Renal cortical epithelial cell (primary cell): ENCODE data around the gene ZACN. TPM values are rescaled to one million over a fixed set of nuclear protein-coding genes. Genes with fewer than 3 reads are reported as not detected.

Experiments used
- DNase-seq: peaks from one replicate; pipeline ENCODE4 v3.0.0-alpha.2; 2011; ENCODE audit warnings: low read depth
- total RNA-seq: library from RNA; depleted of rRNA; stranded (reverse); fragments of >200 nt; gene quantifications from 2 replicates; pipeline ENCODE4 v1.2.3, GENCODE V29; 2014

The ZACN gene
- total RNA-seq, 1 donor from 2014 or later: not detected

GRCh38 chr17:76131692-76132573 lies 53.0 kb downstream of the ZACN start:
- DNase-seq: no peak

Other genes starting within 250 kb of the ZACN start
- gene UNC13D, start 234.8 kb upstream of the ZACN start, total RNA-seq: 0.70 and 0.87 TPM in 2 replicates
- gene WBP2, start 223.8 kb upstream of the ZACN start, total RNA-seq: 21.2 and 37.5 TPM in 2 replicates
- gene TRIM47, start 200.6 kb upstream of the ZACN start, total RNA-seq: 36.9 and 39.9 TPM in 2 replicates
- 14.7 and 16.5 TPM in 2 replicates for gene TRIM65, start 182.2 kb upstream of the ZACN start, total RNA-seq
- gene MRPL38, start 174.3 kb upstream of the ZACN start, total RNA-seq: 32.1 and 33.9 TPM in 2 replicates
- 3.6 and 10.9 TPM in 2 replicates for gene FBF1, start 138.1 kb upstream of the ZACN start, total RNA-seq
- 96.4 and 104 TPM in 2 replicates for gene ACOX1, start 100.0 kb upstream of the ZACN start, total RNA-seq
- gene TEN1, start 99.9 kb upstream of the ZACN start, total RNA-seq: 15.5 and 17.2 TPM in 2 replicates
- 0.87 and 3.0 TPM in 2 replicates for gene CDK3, start 78.3 kb upstream of the ZACN start, total RNA-seq
- gene EVPL, start 51.9 kb upstream of the ZACN start, total RNA-seq: 14.1 and 14.4 TPM in 2 replicates
- gene SRP68, start 6.7 kb upstream of the ZACN start, total RNA-seq: 21.9 and 85.4 TPM in 2 replicates
- gene GALR2, start 4.4 kb upstream of the ZACN start, total RNA-seq: 0.10 TPM in 1 of 2 replicates, not detected in the other
- gene EXOC7, start 24.6 kb downstream of the ZACN start, total RNA-seq: 74.1 and 116 TPM in 2 replicates
- 0.17 and 1.1 TPM in 2 replicates for gene FOXJ1, start 62.1 kb downstream of the ZACN start, total RNA-seq
- 2.1 and 3.6 TPM in 2 replicates for gene RNF157, start 161.3 kb downstream of the ZACN start, total RNA-seq
- gene UBALD2, start 186.2 kb downstream of the ZACN start, total RNA-seq: 2.9 and 3.3 TPM in 2 replicates
- 1.4 and 2.8 TPM in 2 replicates for gene QRICH2, start 229.1 kb downstream of the ZACN start, total RNA-seq